Skeletal muscle tissue (tissue), 4 donors: ENCODE results near the gene SHROOM3. TPM values are rescaled to one million over a fixed set of nuclear protein-coding genes. Genes with fewer than 3 reads are reported as not detected.

ENCODE experiments used
- H3K27ac ChIP-seq: one replicate; pipeline ENCODE4 v1.7.0; 2013; ENCODE audit warnings: mild to moderate bottlenecking, low read depth, low read length, inconsistent platforms
- H3K27me3 ChIP-seq, 3 donors: one replicate each; pipeline ENCODE4 v1.7.0; 2013; ENCODE audit warnings: low read length in 3 of 3; ENCODE audit not compliant: control insufficient read depth in 3 of 3, insufficient read depth in 3 of 3
- H3K36me3 ChIP-seq, 3 donors: one replicate each; pipeline ENCODE4 v1.7.0; 2013; ENCODE audit warnings: low read length in 3 of 3; ENCODE audit not compliant: control insufficient read depth in 3 of 3, insufficient read depth in 3 of 3
- H3K4me1 ChIP-seq, 3 donors: one replicate each; pipeline ENCODE4 v1.7.0; 2013; ENCODE audit warnings: low read length in 3 of 3, mild to moderate bottlenecking in 3 of 3; ENCODE audit not compliant: control insufficient read depth in 3 of 3, insufficient read depth in 3 of 3
- H3K4me3 ChIP-seq, 3 donors: one replicate each; pipeline ENCODE4 v1.7.0; 2013; ENCODE audit warnings: low read length in 3 of 3
- H3K9ac ChIP-seq, 3 donors: one replicate each; pipeline ENCODE4 v1.7.0; 2013; ENCODE audit warnings: low read length in 3 of 3, mild to moderate bottlenecking in 3 of 3, moderate library complexity in 2 of 3, low read depth in 1 of 3
- H3K9me3 ChIP-seq, 3 donors: one replicate each; pipeline ENCODE4 v1.7.0; 2013; ENCODE audit warnings: low read length in 3 of 3; ENCODE audit not compliant: control insufficient read depth in 3 of 3
- total RNA-seq: library from RNA; depleted of rRNA; stranded (reverse); fragments of >200 nt; gene quantifications from one replicate; pipeline ENCODE4 v1.2.3, GENCODE V29; 2014
- donor health status: Osteomylitis.

Gene SHROOM3
- total RNA-seq, 1 donor from 2014 or later, result 21.4 TPM

GRCh38 chr4:76784237-76784636, 349.2 kb downstream of the SHROOM3 start:
- no peak overlapping the region for H3K27ac ChIP-seq
- H3K9ac ChIP-seq, result no peak overlapping the region
- no peak overlapping the region for H3K4me3 ChIP-seq
- H3K4me1 ChIP-seq, result no peaks in the 10 kb centered on the region
- H3K36me3 ChIP-seq, result no peaks in the 10 kb centered on the region
- H3K27me3 ChIP-seq, result no peaks in the 10 kb centered on the region
- no peaks in the 10 kb centered on the region for H3K9me3 ChIP-seq

GRCh38 chr4:76787898-76788297, 352.9 kb downstream of the SHROOM3 start:
- no peaks in the 10 kb centered on the region for H3K9me3 ChIP-seq
- H3K36me3 ChIP-seq, result no peaks in the 10 kb centered on the region
- H3K4me3 ChIP-seq, result no peak overlapping the region
- no peaks in the 10 kb centered on the region for H3K27me3 ChIP-seq
- H3K4me1 ChIP-seq, result no peaks in the 10 kb centered on the region
- no peak overlapping the region for H3K9ac ChIP-seq
- no peak overlapping the region for H3K27ac ChIP-seq

- no peaks in the 10 kb centered on the region for H3K36me3 ChIP-seq
- H3K4me3 ChIP-seq, result no peak overlapping the region
- H3K9ac ChIP-seq, result no peak overlapping the region
- H3K27ac ChIP-seq, result no peak overlapping the region
- no peaks in the 10 kb centered on the region for H3K27me3 ChIP-seq
- H3K9me3 ChIP-seq, result no peaks in the 10 kb centered on the region
- H3K4me1 ChIP-seq, result no peaks in the 10 kb centered on the region
These were observed 355.3 kb downstream of the SHROOM3 start for GRCh38 chr4:76790377-76790776.

GRCh38 chr4:76791479-76791878, 356.4 kb downstream of the SHROOM3 start:
- Histone ChIP-seq H3K27me3 (no peaks in the 10 kb centered on the region), H3K36me3 (no peaks in the 10 kb centered on the region), H3K4me1 (no peaks in the 10 kb centered on the region), H3K4me3 (no peak overlapping the region), H3K9ac (no peak overlapping the region), H3K27ac (no peak overlapping the region), H3K9me3 (no peaks in the 10 kb centered on the region)

GRCh38 chr4:76792418-76792817, 357.4 kb downstream of the SHROOM3 start:
- Histone ChIP-seq H3K4me1 (no peaks in the 10 kb centered on the region), H3K27ac (no peak overlapping the region), H3K4me3 (no peak overlapping the region), H3K36me3 (no peaks in the 10 kb centered on the region), H3K27me3 (no peaks in the 10 kb centered on the region), H3K9me3 (no peaks in the 10 kb centered on the region), H3K9ac (no peak overlapping the region)

GRCh38 chr4:76795243-76795642, 360.2 kb downstream of the SHROOM3 start:
- Histone ChIP-seq H3K9me3 (no peaks in the 10 kb centered on the region), H3K4me1 (no peaks in the 10 kb centered on the region), H3K27ac (no peak overlapping the region), H3K4me3 (no peak overlapping the region), H3K9ac (no peak overlapping the region), H3K36me3 (no peaks in the 10 kb centered on the region), H3K27me3 (no peaks in the 10 kb centered on the region)

- Histone ChIP-seq H3K27me3 (no peaks in the 10 kb centered on the region), H3K27ac (no peak overlapping the region), H3K9ac (no peak overlapping the region), H3K9me3 (no peaks in the 10 kb centered on the region), H3K4me1 (peaks cover 0 to 3% (median 0%) of the 10 kb centered on the region in 3 donors), H3K36me3 (no peaks in the 10 kb centered on the region), H3K4me3 (no peak overlapping the region)
These were observed 364.1 kb downstream of the SHROOM3 start for GRCh38 chr4:76799140-76799539.

- H3K4me3 ChIP-seq, result no peak overlapping the region
- no peaks in the 10 kb centered on the region for H3K9me3 ChIP-seq
- peaks cover 0 to 3% (median 0%) of the 10 kb centered on the region in 3 donors for H3K4me1 ChIP-seq
- H3K9ac ChIP-seq, result no peak overlapping the region
- no peak overlapping the region for H3K27ac ChIP-seq
- H3K27me3 ChIP-seq, result no peaks in the 10 kb centered on the region
- no peaks in the 10 kb centered on the region for H3K36me3 ChIP-seq
These were observed 364.7 kb downstream of the SHROOM3 start for GRCh38 chr4:76799718-76800117.

- Histone ChIP-seq H3K9me3 (no peaks in the 10 kb centered on the region), H3K9ac (no peak overlapping the region), H3K27ac (no peak overlapping the region), H3K4me3 (no peak overlapping the region), H3K27me3 (no peaks in the 10 kb centered on the region), H3K36me3 (no peaks in the 10 kb centered on the region), H3K4me1 (peaks cover 0 to 3% (median 0%) of the 10 kb centered on the region in 3 donors)
These were observed 365.9 kb downstream of the SHROOM3 start for GRCh38 chr4:76800902-76801301.

GRCh38 chr4:76801621-76802235, 366.7 kb downstream of the SHROOM3 start:
- Histone ChIP-seq H3K4me3 (no peak overlapping the region), H3K27me3 (no peaks in the 10 kb centered on the region), H3K36me3 (no peaks in the 10 kb centered on the region), H3K9me3 (peaks cover 0 to 2% (median 0%) of the 10 kb centered on the region in 3 donors), H3K9ac (no peak overlapping the region), H3K4me1 (peaks cover 0 to 3% (median 0%) of the 10 kb centered on the region in 3 donors), H3K27ac (no peak overlapping the region)
